A549 (cell line): ENCODE results near the gene KATNAL1. TPM values are rescaled to one million over a fixed set of nuclear protein-coding genes. Genes with fewer than 3 reads are reported as not detected.

ENCODE experiments used
- ATAC-seq, 2 experiments: fragments of 200-7000 bp in 1 of 2; fragments of >200 bp in 1 of 2; cut with Nextera tagmentation in 1 of 2; cut with Tn5 transposase in 1 of 2; 3 replicates each; pipeline versions ENCODE4 v1.8.0 to v1.9.1; 2018 to 2020; ENCODE audit warnings: mild to moderate bottlenecking in 1 of 2, moderate library complexity in 1 of 2
- CTCF ChIA-PET: fragments of 300-600 bp; sonication (Branson Sonifier 250); formaldehyde crosslinking; extraction: SDS; loops from one replicate; lab custom pipeline; 2021; ENCODE audit warnings: antibody characterized with exemption, inconsistent platforms; lab: Yijun Ruan, JAX
- POLR2A ChIA-PET: fragments of 350-600 bp; formaldehyde crosslinking; extraction: SDS; loops from one replicate; lab custom pipeline; 2021; ENCODE audit warnings: antibody characterized with exemption, inconsistent platforms; lab: Yijun Ruan, JAX
- DNase-seq, 2 experiments: peaks; one replicate each; pipeline versions ENCODE4 v3.0.0 to v3.0.0-alpha.2; 2011 to 2016; ENCODE audit warnings: low read depth in 1 of 2, low spot score in 1 of 2
- FAIRE-seq: peaks from 2 replicates; lab custom pipeline; 2011; peaks lifted over from hg19 to GRCh38; lab: Jason Lieb, UNC
- H3K27ac ChIP-seq, 2 experiments: fragments of >200 bp; sonication (Bioruptor Twin); formaldehyde crosslinking; 3 replicates each; pipeline ENCODE4 v1.5.1; 2016 to 2017
- H3K4me1 ChIP-seq: fragments of >200 bp; sonication (Bioruptor Twin); formaldehyde crosslinking; 3 replicates; pipeline ENCODE4 v1.6.1; 2016
- H3K4me2 ChIP-seq: fragments of >200 bp; sonication (Bioruptor Twin); formaldehyde crosslinking; 3 replicates; pipeline ENCODE4 v1.6.1; 2016
- H3K4me3 ChIP-seq: fragments of >200 bp; sonication (Bioruptor Twin); formaldehyde crosslinking; 3 replicates; pipeline ENCODE4 v1.5.1; 2016
- H3K9me3 ChIP-seq: fragments of >200 bp; sonication (Bioruptor Twin); formaldehyde crosslinking; 3 replicates; pipeline ENCODE4 v1.6.1; 2016
- CBX8 ChIP-seq: fragments of 200-600 bp; sonication (generic); IDR thresholded peaks from 2 replicates; pipeline ENCODE4 v1.6.1; 2016
- CEBPB ChIP-seq, 2 experiments: fragments of >200 bp in 1 of 2; sonication (Bioruptor Twin) in 1 of 2; formaldehyde crosslinking in 1 of 2; IDR thresholded peaks; 2 replicates each; pipeline ENCODE4 v1.6.1; 2012 to 2016
- CHD2 ChIP-seq: fragments of 150-350 bp; IDR thresholded peaks from 2 replicates; pipeline ENCODE4 v1.6.1; 2014; ENCODE audit warnings: low read length; ENCODE audit not compliant: partially characterized antibody
- CTCF ChIP-seq: fragments of >200 bp; sonication (Bioruptor Twin); formaldehyde crosslinking; IDR thresholded peaks from 3 replicates; pipeline ENCODE4 v1.5.1; 2016
- EHF ChIP-seq: fragments of 250-450 bp; sonication (Bioruptor Pico); IDR thresholded peaks from 2 replicates; pipeline ENCODE4 v1.5.0; 2020; ENCODE audit warnings: mild to moderate bottlenecking
- ELK1 ChIP-seq: fragments of 150-350 bp; IDR thresholded peaks from 2 replicates; pipeline ENCODE4 v1.6.1; 2014; ENCODE audit warnings: low read depth, mild to moderate bottlenecking, low read length
- EP300 ChIP-seq, 2 experiments: fragments of >200 bp; sonication (Bioruptor Twin); formaldehyde crosslinking; IDR thresholded peaks; 2 replicates in 1 of 2; 3 replicates in 1 of 2; pipeline ENCODE4 v1.6.1; 2016 to 2017
- FOXS1 ChIP-seq: fragments of 250-450 bp; sonication (Bioruptor Pico); IDR thresholded peaks from 2 replicates; pipeline ENCODE4 v1.5.0; 2020; ENCODE audit warnings: mild to moderate bottlenecking, moderate library complexity
- GATA3 ChIP-seq: IDR thresholded peaks from 2 replicates; pipeline ENCODE4 v1.6.1; 2012; ENCODE audit warnings: borderline replicate concordance
- JUN ChIP-seq, 2 experiments: fragments of >200 bp; sonication (Bioruptor Twin); formaldehyde crosslinking; IDR thresholded peaks; 2 replicates in 1 of 2; 3 replicates in 1 of 2; pipeline ENCODE4 v1.6.1; 2016 to 2017
- KDM5A ChIP-seq: fragments of 200-600 bp; sonication (generic); IDR thresholded peaks from 2 replicates; pipeline ENCODE4 v1.6.1; 2016; ENCODE audit warnings: antibody characterized with exemption, mild to moderate bottlenecking
- MYC ChIP-seq: IDR thresholded peaks from 2 replicates; pipeline ENCODE4 v1.6.1; 2012; ENCODE audit warnings: mild to moderate bottlenecking, inconsistent platforms, low read length, improper control_type of control experiment, borderline replicate concordance
- NR3C1 ChIP-seq: fragments of >200 bp; sonication (Bioruptor Twin); formaldehyde crosslinking; IDR thresholded peaks from 3 replicates; pipeline ENCODE4 v1.6.1; 2017
- PHF8 ChIP-seq: fragments of 200-600 bp; sonication (generic); IDR thresholded peaks from 2 replicates; pipeline ENCODE4 v1.6.1; 2016; ENCODE audit warnings: low read depth, mild to moderate bottlenecking, antibody characterized with exemption, moderate library complexity, borderline replicate concordance
- POLR2A ChIP-seq: IDR thresholded peaks from 2 replicates; pipeline ENCODE4 v1.6.1; 2012; ENCODE audit warnings: mild to moderate bottlenecking, low read length
- RAD21 ChIP-seq, 2 experiments: fragments of >200 bp in 1 of 2; sonication (Bioruptor Twin) in 1 of 2; formaldehyde crosslinking in 1 of 2; IDR thresholded peaks in 1 of 2; conservative IDR thresholded peaks in 1 of 2; 2 replicates in 1 of 2; 3 replicates in 1 of 2; pipeline ENCODE4 v1.6.1; 2012 to 2018; ENCODE audit warnings: inconsistent platforms in 1 of 2
- RCOR1 ChIP-seq: fragments of 150-350 bp; IDR thresholded peaks from 2 replicates; pipeline ENCODE4 v1.6.1; 2014; ENCODE audit warnings: antibody characterized with exemption, low read length, low read depth
- RFX5 ChIP-seq: fragments of 450-650 bp; IDR thresholded peaks from 2 replicates; pipeline ENCODE4 v1.7.1; 2014; ENCODE audit warnings: antibody characterized with exemption, mild to moderate bottlenecking, moderate library complexity
- SMC3 ChIP-seq: fragments of >200 bp; sonication (Bioruptor Twin); formaldehyde crosslinking; IDR thresholded peaks from 3 replicates; pipeline ENCODE4 v1.6.1; 2018; ENCODE audit warnings: inconsistent platforms
- SREBF2 ChIP-seq: fragments of 450-650 bp; IDR thresholded peaks from 2 replicates; pipeline ENCODE4 v1.6.1; 2014; ENCODE audit warnings: mild to moderate bottlenecking, moderate library complexity
- ZFP36 ChIP-seq: fragments of 450-650 bp; IDR thresholded peaks from 2 replicates; pipeline ENCODE4 v1.6.1; 2014; ENCODE audit warnings: borderline replicate concordance; ENCODE audit not compliant: partially characterized antibody
- WGBS: methylation state at CpG from one replicate; pipeline ENCODE4 v1.1.6; 2017; ENCODE audit errors: missing lambda C conversion rate; 5-methylcytosine and 5-hydroxymethylcytosine counted together
- polyA plus RNA-seq, 4 experiments: library from polyadenylated mRNA; depleted of rRNA in 3 of 4; stranded (reverse); fragments of >200 nt; fragmentation: RNase III in 1 of 4; extraction: RNeasy Plus Mini Kit Qiagen cat#74134 plus additional on column Dnase treatment in 1 of 4; gene quantifications; 2 replicates in 3 of 4; 3 replicates in 1 of 4; pipeline ENCODE4 v1.2.3, GENCODE V29; 2011 to 2017
- TF ChIP-seq, protein P1 (sequence below): IDR thresholded peaks from 2 replicates; pipeline ENCODE4 v1.6.1; 2012

KATNAL1 gene
- polyA plus RNA-seq, 2 of the 4 experiments (the other 2 are of a cell fraction): 7.9 to 10.5 TPM

GRCh38 chr13:30157616-30157993, 149.7 kb downstream of the KATNAL1 start:
- ChIA-PET CTCF (interaction anchor here (0.6 to 5.7 kb wide), 6 partner anchors 9 to 308 kb away, joined by 3 to 38 read pairs (median 3); no protein-coding TSS in a partner anchor), POLR2A (no interaction called here)
- FAIRE-seq (no peak), ATAC-seq (no peak), DNase-seq (no peak)
- Histone ChIP-seq H3K27ac (no peak overlapping the region), H3K4me2 (no peak overlapping the region), H3K4me3 (no peak overlapping the region), H3K9me3 (no peaks in the 10 kb centered on the region), H3K4me1 (no peaks in the 10 kb centered on the region)
- TF ChIP-seq NR3C1 (no peak), ZFP36 (no peak), EP300 (IDR thresholded peaks at IDR 0.05) (no peak), POLR2A (no peak), SREBF2 (no peak), RCOR1 (no peak), RAD21 (conservative IDR thresholded peaks at IDR 0.05 in 1 of 2, IDR thresholded peaks at IDR 0.05 in 1 of 2) (no peak), GATA3 (no peak), CHD2 (no peak), CBX8 (no peak), SMC3 (no peak), CTCF (no peak), ELK1 (no peak), KDM5A (no peak), JUN (IDR thresholded peaks at IDR 0.05) (no peak), FOXS1 (CRISPR knock-in tag) (no peak), CEBPB (IDR thresholded peaks at IDR 0.05) (no peak)
- TF ChIP-seq, protein P1, sequence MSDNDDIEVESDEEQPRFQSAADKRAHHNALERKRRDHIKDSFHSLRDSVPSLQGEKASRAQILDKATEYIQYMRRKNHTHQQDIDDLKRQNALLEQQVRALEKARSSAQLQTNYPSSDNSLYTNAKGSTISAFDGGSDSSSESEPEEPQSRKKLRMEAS: no peak
- WGBS: 88% methylated on average over 7 of the region's 7 CpGs

- ChIA-PET POLR2A (no interaction called here), CTCF (interaction anchor here (0.6 to 5.7 kb wide), 6 partner anchors 11 to 708 kb away, joined by 3 to 38 read pairs (median 4); no protein-coding TSS in a partner anchor)
- DNase-seq: no peak
- Histone ChIP-seq H3K4me2 (no peak overlapping the region), H3K27ac (no peak overlapping the region), H3K4me3 (no peak overlapping the region), H3K9me3 (no peaks in the 10 kb centered on the region), H3K4me1 (no peaks in the 10 kb centered on the region)
- no peak for ATAC-seq
- TF ChIP-seq, protein P1: no peak
- no peak for FAIRE-seq
- 70% methylated on average over 16 of the region's 17 CpGs for WGBS
Measured at GRCh38 chr13:30156826-30157615, 150.3 kb downstream of the KATNAL1 start.

DNA sequence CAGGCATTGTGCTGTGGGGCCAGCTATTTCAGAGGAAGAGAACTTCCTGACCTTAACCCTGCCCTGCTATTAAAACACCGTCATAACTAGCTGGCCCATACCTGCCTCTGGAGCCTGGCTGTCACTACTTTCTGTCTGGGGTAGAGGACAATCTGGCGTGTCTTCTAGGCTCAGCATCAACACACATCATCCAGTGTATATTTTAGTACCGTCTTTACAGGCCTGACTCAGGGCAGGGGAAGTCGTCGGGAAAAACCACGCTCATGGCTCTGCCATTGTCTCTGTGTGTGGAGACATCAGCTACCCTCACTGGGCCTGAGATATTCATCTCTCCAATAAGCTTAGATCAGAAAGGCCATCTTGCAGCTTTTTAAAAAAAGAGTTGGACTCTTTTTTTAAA, 151.1 kb downstream of the KATNAL1 start:
- no peak overlapping the region for H3K4me3 ChIP-seq
- no peaks in the 10 kb centered on the region for H3K4me1 ChIP-seq
- H3K4me2 ChIP-seq: no peak overlapping the region
- 93% methylated on average over 6 of the region's 6 CpGs for WGBS
- no peak for ATAC-seq
- CTCF ChIA-PET: interaction anchor here (1.0 to 5.7 kb wide), 3 partner anchors 14 to 41 kb away, joined by 3 to 38 read pairs (median 4); no protein-coding TSS in a partner anchor
- TF ChIP-seq EHF (CRISPR knock-in tag): no peak
- no peak for TF ChIP-seq PHF8
- TF ChIP-seq EP300 (IDR thresholded peaks at IDR 0.05): no peak
- no peak for TF ChIP-seq MYC
- no peak for TF ChIP-seq RFX5
- no peaks in the 10 kb centered on the region for H3K9me3 ChIP-seq
- no peak for FAIRE-seq
- DNase-seq: no peak
- POLR2A ChIA-PET: no interaction called here
- no peak overlapping the region for H3K27ac ChIP-seq
